Inflammatory macrophage (primary cell): Measurements from ENCODE around the gene CLEC11A.

ENCODE experiments used
- DNase-seq, 2 donors: peaks; one replicate each; pipeline ENCODE4 v3.0.0-alpha.2; 2020 to 2022
- total RNA-seq, 18 experiments: gene quantifications; one replicate each; lab custom pipeline; 2026; ENCODE audit warnings: mixed read lengths in 6 of 18, inconsistent platforms in 2 of 18; lab: John Stamatoyannopoulos, UW

The CLEC11A gene
- total RNA-seq = 6.8 to 36.1 (median 16.0) reads per million in 18 experiments

GRCh38 chr19:50723069-50723468 is at the start of gene CLEC11A:
CLEC11A (plus strand) TSS chr19:50723364; CDS start chr19:50723526, 162 bp downstream.
- DNase-seq = peak; percentile 46 to 53

DNA sequence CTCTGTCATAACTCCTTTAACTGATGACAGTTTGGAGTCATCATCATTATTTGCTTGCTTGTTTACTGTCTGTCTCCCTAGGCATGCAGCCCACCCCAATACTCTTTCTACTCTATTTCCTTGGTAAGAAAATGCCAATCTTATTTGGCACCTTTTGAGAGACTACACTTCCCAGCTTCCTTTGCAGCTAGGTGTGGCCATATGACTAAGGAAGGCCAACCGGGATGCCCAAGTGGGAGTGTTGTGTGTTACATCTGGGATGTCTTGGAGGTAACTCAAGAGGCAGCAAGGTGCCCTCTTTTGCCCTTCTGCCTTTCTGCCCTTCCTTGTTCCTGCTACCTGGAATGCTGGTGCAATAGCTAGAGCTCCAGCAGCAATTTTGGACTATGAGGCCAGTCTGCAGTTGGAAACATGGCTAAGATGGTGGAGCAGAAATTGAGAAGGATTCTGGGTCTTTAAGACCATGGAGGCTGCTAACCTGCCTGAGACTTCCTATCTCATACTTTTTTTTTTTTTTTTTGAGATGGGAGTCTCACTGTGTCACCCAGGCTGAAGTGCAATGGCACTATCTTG is 46.5 kb upstream of the CLEC11A start:
- no peak for DNase-seq

DNA sequence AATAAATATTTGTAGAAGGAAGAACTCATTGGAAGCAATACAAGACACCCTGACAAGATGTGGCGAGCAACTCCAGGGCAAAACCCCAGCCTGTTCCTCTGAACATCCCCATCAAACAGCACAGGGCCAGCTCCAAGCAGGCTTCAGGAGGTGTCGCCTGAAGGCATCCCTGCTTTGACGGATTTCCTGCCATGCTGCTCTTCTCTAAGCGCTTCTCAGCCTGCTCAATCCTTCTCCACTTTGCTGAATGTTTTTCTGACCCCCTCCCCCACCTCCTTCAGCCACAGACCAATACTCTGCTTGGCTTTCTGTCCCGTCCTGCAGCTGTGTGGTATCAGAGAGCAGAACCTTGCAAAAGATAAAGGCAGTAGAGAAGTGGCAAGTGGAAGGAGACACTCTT is 45.5 kb upstream of the CLEC11A start:
- no peak for DNase-seq

DNA sequence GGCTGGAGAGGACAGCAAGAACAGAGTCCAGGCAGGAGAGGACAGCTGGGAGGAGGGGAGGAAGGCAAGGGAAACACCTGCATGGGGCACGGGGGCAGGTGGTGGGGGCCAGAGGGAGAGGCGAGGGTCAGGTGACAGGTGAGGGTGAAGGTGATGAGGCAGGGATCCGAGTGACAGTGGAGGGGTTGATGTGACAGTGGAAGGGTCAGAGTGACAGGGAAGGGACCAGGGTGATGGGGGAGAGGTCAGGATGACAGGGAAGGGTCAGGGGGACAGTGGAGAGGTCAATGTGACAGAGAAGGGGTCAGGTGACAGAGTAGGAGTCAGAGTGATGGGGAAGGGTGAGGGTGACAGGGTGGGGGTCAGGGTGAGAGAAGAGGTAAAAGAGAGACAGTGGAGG is 44.8 kb upstream of the CLEC11A start:
- no peak for DNase-seq

GRCh38 chr19:50679177-50680125 is 43.7 kb upstream of the CLEC11A start:
- peak; percentile 76 to 83 for DNase-seq

DNA sequence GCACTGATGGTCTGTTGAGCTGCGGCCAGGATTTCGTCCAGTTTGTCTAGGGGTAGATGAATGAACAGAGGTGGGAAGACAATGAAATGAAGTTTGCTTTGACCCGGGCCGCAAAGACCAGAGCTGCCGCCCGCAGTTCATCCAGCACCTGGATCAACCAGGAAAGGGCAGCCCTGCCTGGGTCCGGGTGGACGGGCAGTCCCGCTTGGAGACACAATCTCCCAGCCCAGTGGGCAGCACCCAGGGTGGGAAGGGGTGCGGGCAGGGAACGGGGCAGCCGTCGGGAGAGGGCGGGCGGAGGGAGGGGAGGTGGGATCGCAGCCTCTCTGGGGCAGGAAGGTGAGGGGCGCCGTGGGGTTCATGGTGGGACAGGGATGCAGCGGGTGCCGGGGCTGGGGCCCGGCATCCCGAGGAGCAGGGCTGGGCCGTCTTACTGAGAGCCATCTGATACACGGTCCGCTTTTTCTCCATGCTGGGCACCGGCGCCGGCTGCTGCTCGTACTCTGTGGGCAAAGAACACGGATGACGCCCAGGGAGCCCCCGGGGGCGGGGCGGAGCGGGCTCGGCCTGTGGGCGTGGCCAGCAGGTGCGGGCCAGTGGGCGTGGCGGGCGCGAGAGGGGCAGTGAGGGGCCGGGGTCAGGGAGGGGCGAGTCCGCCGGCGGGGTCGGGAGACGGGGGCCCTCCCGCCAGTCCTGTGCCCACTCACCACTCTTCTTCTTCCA is 36.7 kb upstream of the CLEC11A start:
- DNase-seq = no peak

DNA sequence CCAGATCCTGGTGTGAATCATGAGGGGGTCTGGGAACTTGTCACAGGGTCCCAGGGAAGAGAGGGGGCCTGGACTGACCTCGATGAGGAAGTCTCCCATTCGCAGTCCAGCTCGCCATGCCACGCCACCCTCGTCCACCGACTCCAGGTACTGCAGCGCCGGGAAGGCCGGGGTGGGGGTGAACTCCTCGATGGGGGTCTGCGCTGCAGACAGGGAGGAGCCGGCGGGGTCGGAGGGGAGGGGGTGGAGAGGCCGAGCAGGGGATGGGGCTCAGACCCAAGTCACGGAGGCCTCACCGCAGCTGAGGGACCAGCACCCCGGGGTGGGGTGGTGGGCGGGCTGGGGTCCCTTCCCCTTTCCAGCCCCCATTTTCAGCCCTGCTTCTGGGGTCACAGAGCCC is 34.4 kb upstream of the CLEC11A start:
- DNase-seq = no peak

- DNase-seq = no peak
Observed at GRCh38 chr19:50690439-50690838, 32.7 kb upstream of the CLEC11A start.

- no peak for DNase-seq
Observed at GRCh38 chr19:50693064-50693975, 29.8 kb upstream of the CLEC11A start.

- DNase-seq = no peak
Observed at GRCh38 chr19:50694815-50695145, 28.4 kb upstream of the CLEC11A start.

DNA sequence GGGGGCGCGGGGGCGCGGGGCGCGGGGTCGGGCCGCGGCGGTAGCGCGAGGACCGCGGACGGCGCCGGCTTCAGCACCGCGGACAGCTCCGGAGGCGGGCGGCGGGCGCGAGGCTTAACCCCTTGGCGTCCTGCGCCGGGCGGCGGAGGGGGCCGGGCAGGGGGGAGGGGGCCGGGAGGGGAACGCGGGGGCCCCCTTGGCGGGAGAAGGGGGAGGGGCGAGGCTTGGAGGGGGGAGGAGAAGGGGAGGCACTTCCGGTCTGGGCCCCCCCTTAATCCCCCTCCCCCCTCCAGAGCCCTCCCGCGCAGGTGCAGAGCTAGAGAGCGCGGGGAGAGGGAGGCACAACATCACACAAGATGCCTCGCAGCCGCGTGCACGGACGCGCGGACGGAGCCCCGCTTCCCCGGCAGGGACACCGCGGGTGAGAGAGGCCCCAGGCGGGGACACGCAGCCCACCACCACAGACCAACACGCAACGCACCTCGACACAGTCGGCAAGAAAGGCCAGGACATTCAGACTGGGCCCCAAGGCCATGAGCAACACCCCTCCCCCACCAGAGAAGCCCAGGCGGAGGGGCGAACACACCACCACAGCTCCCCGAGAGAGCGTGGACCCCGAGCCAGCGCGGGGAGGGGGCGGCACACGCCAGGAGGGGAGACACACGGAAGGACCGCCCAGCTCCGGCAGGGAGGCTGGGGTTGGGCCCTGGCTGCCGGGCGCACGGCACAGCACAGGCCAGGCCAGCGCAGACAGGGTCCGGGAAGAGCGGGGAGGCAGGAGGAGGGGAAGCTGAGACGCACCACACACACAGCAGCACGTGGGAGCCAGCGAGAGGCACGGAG is 27.7 kb upstream of the CLEC11A start:
- no peak for DNase-seq

- DNase-seq = no peak
Observed at GRCh38 chr19:50696094-50696483, 27.1 kb upstream of the CLEC11A start.

GRCh38 chr19:50697414-50698124 is 25.6 kb upstream of the CLEC11A start:
- DNase-seq = no peak

DNA sequence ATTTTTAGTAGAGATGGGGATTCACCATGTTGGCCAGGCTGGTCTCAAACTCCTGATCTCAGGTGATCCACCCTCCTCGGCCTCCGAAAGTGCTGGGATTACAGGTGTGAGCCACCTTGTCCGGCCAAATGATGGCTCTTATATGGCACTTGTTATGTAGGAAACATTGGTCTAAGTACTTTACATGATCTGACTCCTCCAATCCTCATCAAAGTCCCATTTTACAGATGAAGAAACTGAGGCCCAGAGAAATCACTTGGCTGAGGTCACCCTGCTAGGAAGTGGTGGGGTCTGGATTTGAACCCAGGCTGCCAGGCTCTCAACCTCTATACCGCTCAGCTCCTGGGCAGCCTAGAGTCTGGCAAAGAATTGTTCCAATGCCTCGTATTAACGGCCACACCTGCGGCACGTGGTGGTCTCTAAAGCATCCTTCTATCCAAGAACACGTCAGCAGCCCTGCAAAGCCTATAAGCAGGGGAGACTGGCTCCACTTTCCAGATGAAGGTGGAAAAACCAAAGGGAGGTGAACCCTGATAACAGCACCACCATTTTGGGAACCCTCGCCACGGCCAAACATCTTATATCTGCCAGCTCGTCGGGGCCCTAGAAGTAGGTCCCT is 21.7 kb upstream of the CLEC11A start:
- no peak for DNase-seq

GRCh38 chr19:50702158-50702870 is 20.9 kb upstream of the CLEC11A start:
- no peak for DNase-seq

DNA sequence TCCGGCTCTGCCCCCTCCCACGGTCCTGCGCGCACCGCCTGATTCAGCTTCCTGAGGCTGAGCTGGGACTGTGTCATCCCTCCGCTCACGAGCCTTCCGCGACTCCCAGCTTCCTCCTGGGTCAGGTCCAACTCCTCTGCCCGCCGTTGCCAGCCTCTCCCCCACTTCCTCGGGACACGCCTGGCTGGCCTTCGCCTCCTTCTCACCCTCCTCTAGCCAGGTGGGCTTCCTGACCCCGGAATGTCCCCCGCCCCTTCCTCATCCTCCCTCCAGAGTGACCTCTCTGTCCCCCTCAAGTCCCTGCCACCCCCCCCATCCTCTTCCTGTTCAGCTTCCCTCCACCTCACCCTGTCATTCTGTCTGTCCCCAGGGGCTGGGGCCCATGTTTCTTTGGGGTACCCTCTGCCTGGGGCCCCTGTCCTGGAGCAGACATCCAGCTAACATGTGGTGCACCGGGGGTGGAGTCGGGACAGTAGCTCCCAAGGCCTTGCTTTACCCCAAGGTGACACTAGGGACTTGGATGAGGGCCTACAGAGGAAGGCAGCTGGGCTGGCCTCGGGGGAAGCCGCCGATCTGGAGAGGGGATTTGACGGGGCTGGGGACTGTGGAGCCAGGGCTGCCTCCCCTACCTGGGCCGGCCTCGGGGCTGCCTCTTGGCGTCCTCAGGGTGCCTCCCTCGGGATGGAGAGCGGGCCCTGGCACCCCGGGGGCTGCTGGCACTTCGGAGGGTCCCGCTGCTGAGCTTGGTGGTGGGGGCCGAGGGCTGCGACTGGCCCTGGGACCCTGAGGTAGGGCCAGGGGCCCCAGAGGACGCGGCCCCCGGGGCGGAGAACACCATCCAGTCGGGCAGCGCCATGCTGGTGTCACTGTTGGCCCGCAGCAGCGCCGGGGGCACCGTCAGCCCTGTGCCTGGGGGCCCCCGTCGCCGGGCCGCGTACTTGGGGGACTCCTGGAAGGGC is 20.0 kb upstream of the CLEC11A start:
- peak; percentile 50 to 83 for DNase-seq

DNA sequence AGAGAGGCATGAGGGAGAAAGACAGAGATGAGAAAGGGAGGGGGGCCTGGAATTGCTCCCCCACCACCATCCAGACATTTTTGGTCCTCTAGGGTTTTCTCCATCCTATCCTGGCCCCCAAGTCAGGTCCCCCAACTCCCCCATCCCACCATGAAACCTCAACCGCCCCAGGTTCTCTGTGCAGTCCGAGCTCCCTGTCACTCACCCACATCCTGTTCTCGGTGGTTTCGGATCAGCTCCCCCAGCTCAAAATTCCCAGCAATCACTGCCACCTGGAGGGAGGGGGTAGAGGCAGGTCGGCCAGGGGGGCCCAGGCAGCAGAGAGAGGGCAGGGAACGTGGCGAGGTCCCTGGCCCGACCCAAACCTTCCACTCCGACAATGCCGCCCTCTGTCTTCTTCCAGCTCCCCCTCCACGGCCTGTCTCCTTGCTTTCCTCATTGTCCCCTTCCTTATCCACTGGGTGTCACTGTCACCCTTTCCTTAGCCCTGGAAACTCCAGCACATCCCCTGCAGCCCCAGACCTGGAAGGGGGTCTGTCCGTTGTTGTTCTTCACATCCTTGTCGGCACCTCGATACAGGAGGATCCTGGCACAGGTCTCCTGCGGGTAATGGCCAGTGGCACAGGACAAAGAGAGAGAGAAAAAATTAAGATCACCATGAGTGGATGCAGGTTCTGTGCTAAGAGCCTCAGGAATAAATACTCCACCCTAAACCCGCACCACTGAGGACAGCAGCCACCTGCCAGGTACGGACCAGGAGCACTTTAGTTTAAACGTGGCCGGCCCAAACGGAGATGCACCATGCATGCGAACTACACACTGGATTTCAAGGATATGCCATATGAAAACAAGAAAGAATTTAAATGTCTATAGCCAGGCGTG is 19.0 kb upstream of the CLEC11A start:
- DNase-seq = peak in 1 of 2 donors; percentile 9
